Progenitor cell of endocrine pancreas (in vitro differentiated cells): ENCODE results near the gene CD247. TPM values are rescaled to one million over a fixed set of nuclear protein-coding genes. Genes with fewer than 3 reads are reported as not detected.

Experiments
- DNase-seq: peaks from one replicate; pipeline ENCODE4 v3.0.0; 2021; ENCODE audit warnings: low spot score; ENCODE audit not compliant: unreplicated experiment
- H3K27ac Mint-ChIP-seq: 2 replicates; pipeline ENCODE4 v1.8.0; 2021; ENCODE audit warnings: mild to moderate bottlenecking, moderate library complexity, mixed read lengths
- H3K27me3 Mint-ChIP-seq: 2 replicates; pipeline ENCODE4 v1.8.0; 2021; ENCODE audit warnings: mixed read lengths
- H3K36me3 Mint-ChIP-seq: 2 replicates; pipeline ENCODE4 v1.8.0; 2022; ENCODE audit warnings: mixed read lengths; ENCODE audit not compliant: insufficient read depth
- H3K4me1 Mint-ChIP-seq: 2 replicates; pipeline ENCODE4 v1.8.0; 2021; ENCODE audit warnings: low read depth, mixed read lengths
- H3K4me3 Mint-ChIP-seq: 2 replicates; pipeline ENCODE4 v1.8.0; 2021; ENCODE audit warnings: low read depth, mild to moderate bottlenecking, moderate library complexity, mixed read lengths
- H3K9me3 Mint-ChIP-seq: 2 replicates; pipeline ENCODE4 v1.8.0; 2021; ENCODE audit warnings: low read depth, mixed read lengths
- total RNA-seq: library from RNA; stranded (reverse); gene quantifications from 2 replicates; pipeline ENCODE4 v1.2.1, GENCODE V29; 2021
- TF ChIP-seq, protein P1 (sequence below): fragments of 200-600 bp; sonication (generic); IDR thresholded peaks from one replicate; pipeline ENCODE4 v1.5.0; 2021; ENCODE audit warnings: antibody characterized with exemption, mild to moderate bottlenecking; ENCODE audit not compliant: unreplicated experiment

The CD247 gene
- total RNA-seq, 1 donor from 2014 or later, result not detected

DNA sequence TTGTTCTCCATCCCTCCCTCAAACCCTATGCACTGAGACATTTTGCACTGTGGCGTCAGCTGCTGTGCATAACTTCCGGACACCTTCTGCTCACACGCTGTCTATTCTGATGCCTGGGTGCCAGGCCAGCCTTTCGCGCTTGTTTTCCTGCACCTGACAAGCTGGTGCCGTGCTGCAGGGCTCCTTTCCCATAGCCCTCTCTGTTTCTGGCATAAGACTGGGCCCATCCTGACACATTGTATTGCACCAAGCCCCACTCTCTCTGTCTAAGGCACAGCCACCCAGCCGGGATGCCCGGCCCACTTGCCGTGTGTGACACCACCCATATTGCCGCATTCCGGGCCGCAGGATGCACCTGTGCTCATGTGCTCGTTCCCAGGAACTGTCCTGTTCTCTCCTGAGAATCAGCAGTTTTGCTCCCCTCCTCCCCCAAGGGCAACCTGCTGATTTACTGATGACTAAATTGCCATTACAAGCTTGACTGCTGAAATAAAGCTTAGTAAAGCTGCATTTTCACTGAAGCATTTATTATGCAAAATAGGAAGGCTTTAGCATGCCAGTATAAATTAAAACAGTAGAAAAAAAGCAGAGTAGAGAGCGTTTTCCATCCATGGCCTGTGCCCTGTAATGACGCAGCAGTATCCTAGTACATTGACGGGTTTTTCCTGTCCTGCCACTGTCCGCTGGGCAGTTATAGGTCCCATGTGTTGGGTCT is 88.0 kb downstream of the CD247 start:
- DNase-seq, result no peak
- Mint-ChIP-seq H3K4me3 (no peak overlapping the region), H3K9me3 (no peaks in the 10 kb centered on the region), H3K36me3 (no peaks in the 10 kb centered on the region), H3K4me1 (no peaks in the 10 kb centered on the region), H3K27ac (no peak overlapping the region), H3K27me3 (peaks cover 1% of the 10 kb centered on the region)
- TF ChIP-seq, protein P1, sequence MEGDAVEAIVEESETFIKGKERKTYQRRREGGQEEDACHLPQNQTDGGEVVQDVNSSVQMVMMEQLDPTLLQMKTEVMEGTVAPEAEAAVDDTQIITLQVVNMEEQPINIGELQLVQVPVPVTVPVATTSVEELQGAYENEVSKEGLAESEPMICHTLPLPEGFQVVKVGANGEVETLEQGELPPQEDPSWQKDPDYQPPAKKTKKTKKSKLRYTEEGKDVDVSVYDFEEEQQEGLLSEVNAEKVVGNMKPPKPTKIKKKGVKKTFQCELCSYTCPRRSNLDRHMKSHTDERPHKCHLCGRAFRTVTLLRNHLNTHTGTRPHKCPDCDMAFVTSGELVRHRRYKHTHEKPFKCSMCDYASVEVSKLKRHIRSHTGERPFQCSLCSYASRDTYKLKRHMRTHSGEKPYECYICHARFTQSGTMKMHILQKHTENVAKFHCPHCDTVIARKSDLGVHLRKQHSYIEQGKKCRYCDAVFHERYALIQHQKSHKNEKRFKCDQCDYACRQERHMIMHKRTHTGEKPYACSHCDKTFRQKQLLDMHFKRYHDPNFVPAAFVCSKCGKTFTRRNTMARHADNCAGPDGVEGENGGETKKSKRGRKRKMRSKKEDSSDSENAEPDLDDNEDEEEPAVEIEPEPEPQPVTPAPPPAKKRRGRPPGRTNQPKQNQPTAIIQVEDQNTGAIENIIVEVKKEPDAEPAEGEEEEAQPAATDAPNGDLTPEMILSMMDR, result no peak

DNA sequence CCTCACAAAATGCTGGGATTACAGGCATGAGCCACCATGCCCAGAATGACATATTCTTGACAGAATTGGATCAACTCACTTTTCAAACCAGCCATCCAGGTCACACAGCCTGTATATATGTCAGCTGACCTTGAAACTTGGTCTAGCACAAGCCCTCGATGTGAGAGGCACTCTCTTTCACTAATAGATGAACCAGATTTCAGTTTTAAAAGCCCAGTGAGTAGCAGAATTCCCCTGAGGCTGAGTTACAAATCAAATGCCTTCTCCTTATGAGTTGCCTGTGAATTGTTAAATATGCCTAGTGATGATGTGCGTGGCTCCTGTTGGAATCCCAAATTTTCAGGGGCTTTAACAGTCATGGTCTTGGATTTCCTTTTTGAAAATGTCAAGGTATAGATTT is 88.7 kb downstream of the CD247 start:
- no peak for DNase-seq
- no peaks in the 10 kb centered on the region for H3K36me3 Mint-ChIP-seq
- H3K27me3 Mint-ChIP-seq, result no peaks in the 10 kb centered on the region
- no peaks in the 10 kb centered on the region for H3K4me1 Mint-ChIP-seq
- H3K9me3 Mint-ChIP-seq, result no peaks in the 10 kb centered on the region
- H3K4me3 Mint-ChIP-seq, result no peak overlapping the region
- TF ChIP-seq, protein P1, result no peak
- H3K27ac Mint-ChIP-seq, result no peak overlapping the region

DNA sequence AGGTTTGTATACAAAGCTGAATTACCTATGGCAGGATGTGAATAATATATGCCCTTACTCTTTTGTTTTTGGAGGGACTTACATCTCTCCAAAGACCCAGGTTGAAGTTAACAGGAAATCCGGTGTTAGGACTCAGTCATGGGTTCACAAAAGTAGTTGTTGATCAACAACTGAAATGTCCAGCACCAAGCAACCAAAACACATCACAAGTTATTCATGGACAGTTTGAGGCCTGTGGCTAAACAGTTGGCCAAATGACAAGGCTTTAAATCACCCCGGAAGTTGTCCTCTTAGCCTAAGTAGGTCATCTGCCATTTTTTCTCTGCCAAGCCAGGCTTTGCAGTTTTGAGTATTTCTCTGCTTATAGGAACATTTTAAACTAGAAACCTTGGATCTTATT is 89.9 kb downstream of the CD247 start:
- Mint-ChIP-seq H3K4me1 (no peaks in the 10 kb centered on the region), H3K27ac (no peak overlapping the region)

DNA sequence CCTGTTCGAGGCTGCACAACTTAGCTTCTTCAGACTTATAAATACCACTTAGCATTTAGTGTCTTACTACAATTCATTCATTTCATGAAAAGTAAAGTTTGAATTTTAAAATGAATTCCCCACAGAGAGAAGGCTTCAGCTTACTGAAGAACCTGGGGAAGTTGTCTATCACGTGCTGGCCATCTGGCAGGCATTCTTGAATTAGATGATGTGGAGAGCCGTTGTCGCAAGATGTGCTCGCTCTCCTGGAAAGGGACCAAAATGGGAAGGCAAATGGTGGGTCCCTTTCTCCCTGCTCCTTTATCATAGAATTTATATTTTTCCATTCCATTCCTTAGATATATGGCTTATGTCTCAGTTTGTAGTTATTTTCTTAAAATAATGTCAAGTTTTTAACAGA is 90.5 kb downstream of the CD247 start:
- no peak for DNase-seq
- no peak overlapping the region for H3K4me3 Mint-ChIP-seq
- H3K27me3 Mint-ChIP-seq, result no peaks in the 10 kb centered on the region
- TF ChIP-seq, protein P1, result no peak
- no peaks in the 10 kb centered on the region for H3K4me1 Mint-ChIP-seq
- no peak overlapping the region for H3K27ac Mint-ChIP-seq
- no peaks in the 10 kb centered on the region for H3K36me3 Mint-ChIP-seq
- H3K9me3 Mint-ChIP-seq, result no peaks in the 10 kb centered on the region

More for the DNA sequence above, 89.9 kb downstream of the CD247 start:
- TF ChIP-seq, protein P1, result no peak
- H3K36me3 Mint-ChIP-seq, result no peaks in the 10 kb centered on the region
- H3K4me3 Mint-ChIP-seq, result no peak overlapping the region
- H3K27me3 Mint-ChIP-seq, result no peaks in the 10 kb centered on the region
- no peak for DNase-seq
- H3K9me3 Mint-ChIP-seq, result no peaks in the 10 kb centered on the region

DNA sequence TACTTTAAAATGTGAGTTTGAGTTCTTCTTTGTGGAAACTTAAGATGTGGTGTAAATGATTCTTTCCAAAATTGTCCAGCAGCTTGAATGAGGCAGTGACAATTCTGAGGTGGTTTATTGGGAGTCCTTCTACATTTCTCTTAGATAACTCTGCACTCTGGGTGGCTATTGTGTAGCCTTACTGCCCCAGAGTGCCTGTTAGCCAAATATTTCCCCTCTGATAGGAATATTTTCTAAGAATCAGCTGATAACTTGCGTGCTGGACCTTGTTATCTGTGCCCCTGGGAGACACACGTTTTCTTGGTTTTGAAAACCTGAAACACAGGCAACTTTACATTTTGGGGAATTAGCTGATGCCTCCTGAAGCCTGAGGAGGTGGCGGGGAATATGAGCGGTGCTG is 91.6 kb downstream of the CD247 start:
- Mint-ChIP-seq H3K27ac (no peak overlapping the region), H3K9me3 (no peaks in the 10 kb centered on the region), H3K27me3 (no peaks in the 10 kb centered on the region), H3K36me3 (no peaks in the 10 kb centered on the region), H3K4me3 (no peak overlapping the region), H3K4me1 (no peaks in the 10 kb centered on the region)
- DNase-seq, result no peak
- TF ChIP-seq, protein P1, result no peak
